Stimulated activated CD4-positive, alpha-beta T cell treated with anti-CD3 and anti-CD28 coated beads, Interleukin-2, amount 100 ng/mL, for 24 hours (primary cell): ENCODE data around the gene LASP1.
A peak's percentile ranks its signal among the peaks of the same experiment; 100 is the strongest.
"Not testable (repeated sequence)": the region's sequence is repeated elsewhere in the genome, so short reads cannot be mapped to it uniquely, and the experiment has no call there.

Source experiments
- DNase-seq, 2 donors: peaks; one replicate each; pipeline ENCODE4 v3.0.0-alpha.2; 2020

LASP1 gene

GRCh38 chr17:38940404-38940803, 70.5 kb downstream of the LASP1 start:
- no peak for DNase-seq

GRCh38 chr17:38942696-38943334, 73.0 kb downstream of the LASP1 start:
- no peak for DNase-seq

GRCh38 chr17:38943607-38944006, 73.7 kb downstream of the LASP1 start:
- no peak for DNase-seq

GRCh38 chr17:38947189-38947588, 77.3 kb downstream of the LASP1 start:
- no peak for DNase-seq

GRCh38 chr17:38953800-38954199, 83.9 kb downstream of the LASP1 start:
- DNase-seq: not testable (repeated sequence)

- no peak for DNase-seq
These were observed 88.5 kb downstream of the LASP1 start for GRCh38 chr17:38958326-38958725.

- no peak for DNase-seq
These were observed 88.9 kb downstream of the LASP1 start for GRCh38 chr17:38958756-38959155.

GRCh38 chr17:38959508-38959907, 89.7 kb downstream of the LASP1 start:
- DNase-seq: no peak

GRCh38 chr17:38960402-38960801, 90.5 kb downstream of the LASP1 start:
- no peak for DNase-seq

GRCh38 chr17:38961413-38961812, 91.6 kb downstream of the LASP1 start:
- no peak for DNase-seq

- peak; percentile 79 to 83 for DNase-seq
These were observed 97.5 kb downstream of the LASP1 start, which contains the start of gene FBXO47 for GRCh38 chr17:38967290-38967738. FBXO47 (minus strand) TSS chr17:38967403; CDS start chr17:38963025, 4,378 bp downstream.

- no peak for DNase-seq
These were observed 99.4 kb downstream of the LASP1 start for GRCh38 chr17:38969281-38969680.

- no peak for DNase-seq
These were observed 100.3 kb downstream of the LASP1 start for GRCh38 chr17:38970128-38970527.

GRCh38 chr17:38970804-38971203, 100.9 kb downstream of the LASP1 start:
- DNase-seq: no peak
